Panc1 (cell line): ENCODE measurements around the gene SLC32A1.

Experiments used
- POLR2AphosphoS5 ChIP-seq: IDR thresholded peaks from 2 replicates; pipeline ENCODE4 v1.6.1; 2012; ENCODE audit warnings: mild to moderate bottlenecking, low read depth, low read length, moderate library complexity
- SIN3A ChIP-seq: IDR thresholded peaks from 2 replicates; pipeline ENCODE4 v1.6.1; 2012; ENCODE audit warnings: low read depth, mild to moderate bottlenecking, low read length, moderate library complexity, borderline replicate concordance; ENCODE audit not compliant: insufficient read depth
- TCF7L2 ChIP-seq: IDR thresholded peaks from 2 replicates; pipeline ENCODE4 v1.6.1; 2011; ENCODE audit warnings: mild to moderate bottlenecking, low read depth, low read length, inconsistent platforms
- TF ChIP-seq, protein P1 (sequence below): fragments of 450-650 bp; IDR thresholded peaks from 2 replicates; pipeline ENCODE4 v1.5.1; 2017; ENCODE audit warnings: mild to moderate bottlenecking
- TF ChIP-seq, protein P2 (sequence below), 2 experiments: IDR thresholded peaks; 2 replicates each; pipeline ENCODE4 v1.6.1; 2011 to 2012; ENCODE audit warnings: low read depth in 2 of 2, control low read depth in 1 of 2, low read length in 1 of 2, mild to moderate bottlenecking in 1 of 2, moderate library complexity in 1 of 2; ENCODE audit not compliant: insufficient read depth in 1 of 2

DNA sequence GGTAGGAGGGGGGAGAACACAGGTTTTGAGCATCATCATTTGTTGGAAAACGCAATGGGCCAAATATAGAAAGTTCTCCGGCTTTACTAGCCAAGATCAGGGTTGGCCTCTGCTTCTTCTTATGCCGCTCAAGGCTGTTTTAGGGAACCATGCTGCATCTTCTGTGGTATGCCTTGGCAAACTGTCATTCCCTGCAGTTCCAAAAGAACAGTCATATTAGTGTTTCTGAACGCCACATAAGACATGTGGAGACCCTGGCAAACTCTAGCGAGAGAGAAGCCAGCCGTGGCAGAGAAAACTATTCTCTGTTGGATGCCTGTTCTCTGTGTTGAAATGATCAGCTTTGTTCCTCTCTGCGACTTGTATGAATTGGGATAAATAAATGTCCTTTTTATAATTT lies 34.8 kb downstream of the SLC32A1 start:
- TF ChIP-seq, protein P1, sequence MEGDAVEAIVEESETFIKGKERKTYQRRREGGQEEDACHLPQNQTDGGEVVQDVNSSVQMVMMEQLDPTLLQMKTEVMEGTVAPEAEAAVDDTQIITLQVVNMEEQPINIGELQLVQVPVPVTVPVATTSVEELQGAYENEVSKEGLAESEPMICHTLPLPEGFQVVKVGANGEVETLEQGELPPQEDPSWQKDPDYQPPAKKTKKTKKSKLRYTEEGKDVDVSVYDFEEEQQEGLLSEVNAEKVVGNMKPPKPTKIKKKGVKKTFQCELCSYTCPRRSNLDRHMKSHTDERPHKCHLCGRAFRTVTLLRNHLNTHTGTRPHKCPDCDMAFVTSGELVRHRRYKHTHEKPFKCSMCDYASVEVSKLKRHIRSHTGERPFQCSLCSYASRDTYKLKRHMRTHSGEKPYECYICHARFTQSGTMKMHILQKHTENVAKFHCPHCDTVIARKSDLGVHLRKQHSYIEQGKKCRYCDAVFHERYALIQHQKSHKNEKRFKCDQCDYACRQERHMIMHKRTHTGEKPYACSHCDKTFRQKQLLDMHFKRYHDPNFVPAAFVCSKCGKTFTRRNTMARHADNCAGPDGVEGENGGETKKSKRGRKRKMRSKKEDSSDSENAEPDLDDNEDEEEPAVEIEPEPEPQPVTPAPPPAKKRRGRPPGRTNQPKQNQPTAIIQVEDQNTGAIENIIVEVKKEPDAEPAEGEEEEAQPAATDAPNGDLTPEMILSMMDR = no peak
- TF ChIP-seq POLR2AphosphoS5 (no peak), SIN3A (no peak), TCF7L2 (no peak)
- TF ChIP-seq, protein P2, sequence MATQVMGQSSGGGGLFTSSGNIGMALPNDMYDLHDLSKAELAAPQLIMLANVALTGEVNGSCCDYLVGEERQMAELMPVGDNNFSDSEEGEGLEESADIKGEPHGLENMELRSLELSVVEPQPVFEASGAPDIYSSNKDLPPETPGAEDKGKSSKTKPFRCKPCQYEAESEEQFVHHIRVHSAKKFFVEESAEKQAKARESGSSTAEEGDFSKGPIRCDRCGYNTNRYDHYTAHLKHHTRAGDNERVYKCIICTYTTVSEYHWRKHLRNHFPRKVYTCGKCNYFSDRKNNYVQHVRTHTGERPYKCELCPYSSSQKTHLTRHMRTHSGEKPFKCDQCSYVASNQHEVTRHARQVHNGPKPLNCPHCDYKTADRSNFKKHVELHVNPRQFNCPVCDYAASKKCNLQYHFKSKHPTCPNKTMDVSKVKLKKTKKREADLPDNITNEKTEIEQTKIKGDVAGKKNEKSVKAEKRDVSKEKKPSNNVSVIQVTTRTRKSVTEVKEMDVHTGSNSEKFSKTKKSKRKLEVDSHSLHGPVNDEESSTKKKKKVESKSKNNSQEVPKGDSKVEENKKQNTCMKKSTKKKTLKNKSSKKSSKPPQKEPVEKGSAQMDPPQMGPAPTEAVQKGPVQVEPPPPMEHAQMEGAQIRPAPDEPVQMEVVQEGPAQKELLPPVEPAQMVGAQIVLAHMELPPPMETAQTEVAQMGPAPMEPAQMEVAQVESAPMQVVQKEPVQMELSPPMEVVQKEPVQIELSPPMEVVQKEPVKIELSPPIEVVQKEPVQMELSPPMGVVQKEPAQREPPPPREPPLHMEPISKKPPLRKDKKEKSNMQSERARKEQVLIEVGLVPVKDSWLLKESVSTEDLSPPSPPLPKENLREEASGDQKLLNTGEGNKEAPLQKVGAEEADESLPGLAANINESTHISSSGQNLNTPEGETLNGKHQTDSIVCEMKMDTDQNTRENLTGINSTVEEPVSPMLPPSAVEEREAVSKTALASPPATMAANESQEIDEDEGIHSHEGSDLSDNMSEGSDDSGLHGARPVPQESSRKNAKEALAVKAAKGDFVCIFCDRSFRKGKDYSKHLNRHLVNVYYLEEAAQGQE (IDR thresholded peaks at IDR 0.05; ENCODE audit: insufficient read depth in 1 of 2, low read depth in 2 of 2, low read length in 1 of 2) = no peak
